HCT116 (cell line): Measurements from ENCODE around the gene RBM47. TPM values are rescaled to one million over a fixed set of nuclear protein-coding genes. Genes with fewer than 3 reads are reported as not detected.

Experiments used
- ATAC-seq: fragments of 200-7000 bp; cut with Tn5 transposase; 2 replicates; pipeline ENCODE4 v1.9.1; 2020; ENCODE audit warnings: mild to moderate bottlenecking, moderate library complexity
- BruUV-seq: library from RNA; stranded (reverse); fragments of 400-500 nt; replicated peaks from 2 replicates; lab custom pipeline; 2021; lab: Mats Ljungman, UMichigan
- CTCF ChIA-PET: fragments of 300-600 bp; sonication (Branson Sonifier 250); formaldehyde crosslinking; loops from one replicate; lab custom pipeline; 2021; ENCODE audit warnings: antibody characterized with exemption; lab: Charles Lee
- POLR2A ChIA-PET: fragments of 300-600, 350-600 bp; sonication (Branson Sonifier 250); formaldehyde crosslinking; loops from one replicate; lab custom pipeline; 2021; ENCODE audit warnings: antibody characterized with exemption; lab: Charles Lee
- RAD21 ChIA-PET, 2 experiments: fragments of 300-600 bp; sonication (Branson Sonifier 250); formaldehyde crosslinking; loops; one replicate each; lab custom pipeline; 2023; ENCODE audit warnings: low total read pairs in 2 of 2; ENCODE audit not compliant: uncharacterized antibody in 2 of 2, unreplicated experiment in 2 of 2, low non-redundant PET in 1 of 2; lab: Charles Lee
- DNase-seq: peaks from one replicate; pipeline ENCODE4 v3.0.0-alpha.2; 2010; ENCODE audit warnings: low read depth, low spot score
- H2AFZ ChIP-seq: fragments of 200-600 bp; shearing (Covaris generic), sonication (generic); 2 replicates; pipeline ENCODE4 v1.6.1; 2017; ENCODE audit warnings: low read depth, mixed run types, mixed read lengths, antibody characterized with exemption, low read length; ENCODE audit not compliant: poor library complexity, severe bottlenecking
- H3K27ac ChIP-seq: 2 replicates; pipeline ENCODE4 v1.5.1; 2012; ENCODE audit warnings: low read depth, low read length
- H3K27me3 ChIP-seq: fragments of 200-600 bp; sonication (generic); 2 replicates; pipeline ENCODE4 v1.6.1; 2016; ENCODE audit warnings: mixed run types, low read length, mixed read lengths; ENCODE audit not compliant: insufficient read depth
- H3K36me3 ChIP-seq, 2 experiments: fragments of 200-500 bp in 1 of 2; fragments of 200-600 bp in 1 of 2; sonication (Bioruptor generic) in 1 of 2; sonication (generic) in 1 of 2; 2 replicates each; pipeline versions ENCODE4 v1.5.1 to v1.6.1; 2014 to 2016; ENCODE audit warnings: low read length in 2 of 2, inconsistent platforms in 1 of 2, mixed read lengths in 1 of 2, mixed run types in 1 of 2; ENCODE audit not compliant: insufficient read depth in 2 of 2, control insufficient read depth in 1 of 2
- H3K4me1 ChIP-seq, 2 experiments: fragments of 200-600 bp in 1 of 2; sonication (generic) in 1 of 2; 2 replicates each; pipeline versions ENCODE4 v1.5.1 to v1.6.1; 2012 to 2017; ENCODE audit warnings: low read length in 2 of 2, inconsistent platforms in 1 of 2, mild to moderate bottlenecking in 1 of 2, mixed read lengths in 1 of 2, mixed run types in 1 of 2, moderate library complexity in 1 of 2; ENCODE audit not compliant: insufficient read depth in 2 of 2, control insufficient read depth in 1 of 2
- H3K4me2 ChIP-seq: fragments of 200-600 bp; sonication (generic); 2 replicates; pipeline ENCODE4 v1.6.1; 2017; ENCODE audit warnings: mixed run types, low read length, mixed read lengths
- H3K4me3 ChIP-seq, 2 experiments: fragments of 200-600 bp in 1 of 2; sonication (generic) in 1 of 2; replicated peaks in 1 of 2; 2 replicates each; pipeline ENCODE4 v1.5.1; 2011 to 2016; ENCODE audit warnings: low read length in 2 of 2, control low read depth in 1 of 2, low read depth in 1 of 2, mild to moderate bottlenecking in 1 of 2, mixed read lengths in 1 of 2, mixed run types in 1 of 2
- H3K79me2 ChIP-seq: fragments of 200-600 bp; sonication (generic); 2 replicates; pipeline ENCODE4 v1.6.1; 2017; ENCODE audit warnings: mild to moderate bottlenecking, mixed run types, low read length, moderate library complexity, mixed read lengths; ENCODE audit not compliant: insufficient read depth
- H3K9ac ChIP-seq: fragments of 200-600 bp; sonication (generic); 2 replicates; pipeline ENCODE4 v1.6.1; 2016; ENCODE audit warnings: low read length, mixed read lengths
- H3K9me2 ChIP-seq: fragments of 200-600 bp; sonication (generic), shearing (Covaris generic); 2 replicates; pipeline ENCODE4 v1.6.1; 2017; ENCODE audit warnings: mixed run types, mild to moderate bottlenecking, moderate library complexity; ENCODE audit not compliant: insufficient read depth
- H3K9me3 ChIP-seq, 2 experiments: fragments of 200-500 bp in 1 of 2; fragments of 200-600 bp in 1 of 2; sonication (Bioruptor generic) in 1 of 2; sonication (generic) in 1 of 2; 2 replicates each; pipeline ENCODE4 v1.6.1; 2014 to 2017; ENCODE audit warnings: low read length in 2 of 2, mixed read lengths in 2 of 2, inconsistent platforms in 1 of 2, low read depth in 1 of 2, mild to moderate bottlenecking in 1 of 2, mixed run types in 1 of 2, moderate library complexity in 1 of 2; ENCODE audit not compliant: control insufficient read depth in 1 of 2, insufficient read depth in 1 of 2
- H4K20me1 ChIP-seq: fragments of 200-600 bp; sonication (generic), shearing (Covaris generic); 2 replicates; pipeline ENCODE4 v1.6.1; 2017; ENCODE audit warnings: mixed run types, mild to moderate bottlenecking, moderate library complexity; ENCODE audit not compliant: insufficient read depth
- CEBPB ChIP-seq: IDR thresholded peaks from 2 replicates; pipeline ENCODE4 v1.6.1; 2012; ENCODE audit warnings: low read depth
- EGR1 ChIP-seq: IDR thresholded peaks from 2 replicates; pipeline ENCODE4 v1.6.1; 2012; ENCODE audit warnings: low read depth
- EZH2phosphoT487 ChIP-seq: fragments of 200-600 bp; IDR thresholded peaks from 2 replicates; pipeline ENCODE4 v1.6.1; 2018; ENCODE audit warnings: antibody characterized with exemption, borderline replicate concordance
- POLR2A ChIP-seq: IDR thresholded peaks from 2 replicates; pipeline ENCODE4 v1.7.0; 2011; ENCODE audit warnings: borderline replicate concordance; ENCODE audit not compliant: insufficient read depth, insufficient read length; ENCODE audit errors: extremely low read depth
- POLR2AphosphoS5 ChIP-seq: IDR thresholded peaks from 2 replicates; pipeline ENCODE4 v1.6.1; 2011; ENCODE audit warnings: mild to moderate bottlenecking, low read depth, low read length, moderate library complexity
- RAD21 ChIP-seq: IDR thresholded peaks from 2 replicates; pipeline ENCODE4 v1.6.1; 2012; ENCODE audit warnings: low read depth, mild to moderate bottlenecking
- SRF ChIP-seq: IDR thresholded peaks from 2 replicates; pipeline ENCODE4 v1.6.1; 2012; ENCODE audit warnings: low read depth
- ZBTB33 ChIP-seq: IDR thresholded peaks from 2 replicates; pipeline ENCODE4 v1.6.1; 2011; ENCODE audit warnings: mild to moderate bottlenecking, low read length, moderate library complexity; ENCODE audit not compliant: insufficient replicate concordance; ENCODE audit errors: extremely low read depth
- ZFX ChIP-seq: fragments of 450-650 bp; IDR thresholded peaks from 2 replicates; pipeline ENCODE4 v1.6.1; 2017
- ZNF274 ChIP-seq: fragments of 200-500 bp; sonication (Bioruptor generic); IDR thresholded peaks from 2 replicates; pipeline ENCODE4 v1.6.1; 2014; ENCODE audit warnings: mild to moderate bottlenecking, low read depth, low read length, inconsistent platforms
- intact Hi-C: fragments of 100-400 bp; cut with micrococcal nuclease; formaldehyde crosslinking; loops from 2 replicates; pipeline ENCODE4 v1.10.0; 2022
- total RNA-seq: library from RNA; stranded (reverse); gene quantifications from one replicate; pipeline ENCODE4 v1.2.1, GENCODE V29; 2021; ENCODE audit not compliant: unreplicated experiment
- TF ChIP-seq, protein P1 (sequence below), 3 experiments: fragments of 200-600 bp in 1 of 3; sonication (generic) in 1 of 3; IDR thresholded peaks in 2 of 3; conservative IDR thresholded peaks in 1 of 3; 2 replicates each; pipeline ENCODE4 v1.5.1; 2012 to 2017; ENCODE audit warnings: low read depth in 2 of 3, low read length in 2 of 3, antibody characterized with exemption in 1 of 3, borderline replicate concordance in 1 of 3, control low read depth in 1 of 3, mild to moderate bottlenecking in 1 of 3, mixed read lengths in 1 of 3, mixed run types in 1 of 3, moderate library complexity in 1 of 3; ENCODE audit not compliant: insufficient read depth in 1 of 3
- TF ChIP-seq, protein P2 (sequence below): IDR thresholded peaks from 2 replicates; pipeline ENCODE4 v1.6.1; 2012; ENCODE audit warnings: low read depth

Gene RBM47
- total RNA-seq, 1 experiment from 2014 or later: 22.2 TPM

DNA sequence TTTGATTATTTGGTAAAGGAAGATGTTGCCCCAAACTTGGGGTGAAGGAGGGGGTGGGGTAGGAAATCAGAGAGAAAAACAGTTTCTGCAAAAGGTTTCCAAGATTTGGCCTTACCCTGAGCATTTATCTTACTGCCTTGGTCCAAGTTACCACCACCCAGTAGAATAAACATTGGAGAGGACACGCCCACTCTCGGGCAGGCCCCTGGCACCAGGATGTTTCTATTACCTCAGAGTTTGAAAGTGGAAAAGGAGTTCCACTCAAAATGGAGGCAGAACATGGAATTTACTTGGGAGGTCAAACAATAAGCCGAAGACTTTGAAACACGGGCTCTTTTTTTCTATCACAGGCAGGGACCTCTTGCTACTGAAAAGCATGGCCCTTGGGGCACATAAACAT lies 180.8 kb downstream of the RBM47 start:
- no peaks in the 10 kb centered on the region for H3K36me3 ChIP-seq
- H3K4me1 ChIP-seq: no peaks in the 10 kb centered on the region
- no peak overlapping the region for H3K9ac ChIP-seq
- H3K9me2 ChIP-seq: no peaks in the 10 kb centered on the region
- ChIA-PET POLR2A (no interaction called here), RAD21 (no interaction called here), CTCF (no interaction called here)
- H3K9me3 ChIP-seq: no peaks in the 10 kb centered on the region
- H4K20me1 ChIP-seq: no peaks in the 10 kb centered on the region
- BruUV-seq: no TSS peak
- no peak overlapping the region for H3K4me2 ChIP-seq
- ATAC-seq (no peak), DNase-seq (no peak)
- no peak for TF ChIP-seq ZBTB33
- TF ChIP-seq CEBPB: no peak
- TF ChIP-seq ZFX: no peak
- no peak for TF ChIP-seq POLR2AphosphoS5
- TF ChIP-seq, protein P1, sequence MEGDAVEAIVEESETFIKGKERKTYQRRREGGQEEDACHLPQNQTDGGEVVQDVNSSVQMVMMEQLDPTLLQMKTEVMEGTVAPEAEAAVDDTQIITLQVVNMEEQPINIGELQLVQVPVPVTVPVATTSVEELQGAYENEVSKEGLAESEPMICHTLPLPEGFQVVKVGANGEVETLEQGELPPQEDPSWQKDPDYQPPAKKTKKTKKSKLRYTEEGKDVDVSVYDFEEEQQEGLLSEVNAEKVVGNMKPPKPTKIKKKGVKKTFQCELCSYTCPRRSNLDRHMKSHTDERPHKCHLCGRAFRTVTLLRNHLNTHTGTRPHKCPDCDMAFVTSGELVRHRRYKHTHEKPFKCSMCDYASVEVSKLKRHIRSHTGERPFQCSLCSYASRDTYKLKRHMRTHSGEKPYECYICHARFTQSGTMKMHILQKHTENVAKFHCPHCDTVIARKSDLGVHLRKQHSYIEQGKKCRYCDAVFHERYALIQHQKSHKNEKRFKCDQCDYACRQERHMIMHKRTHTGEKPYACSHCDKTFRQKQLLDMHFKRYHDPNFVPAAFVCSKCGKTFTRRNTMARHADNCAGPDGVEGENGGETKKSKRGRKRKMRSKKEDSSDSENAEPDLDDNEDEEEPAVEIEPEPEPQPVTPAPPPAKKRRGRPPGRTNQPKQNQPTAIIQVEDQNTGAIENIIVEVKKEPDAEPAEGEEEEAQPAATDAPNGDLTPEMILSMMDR (IDR thresholded peaks at IDR 0.05 in 2 of 3, conservative IDR thresholded peaks at IDR 0.05 in 1 of 3; ENCODE audit: borderline replicate concordance in 1 of 3, insufficient read depth in 1 of 3, low read depth in 2 of 3, low read length in 2 of 3): no peak
- no peak for TF ChIP-seq POLR2A
- TF ChIP-seq, protein P2, sequence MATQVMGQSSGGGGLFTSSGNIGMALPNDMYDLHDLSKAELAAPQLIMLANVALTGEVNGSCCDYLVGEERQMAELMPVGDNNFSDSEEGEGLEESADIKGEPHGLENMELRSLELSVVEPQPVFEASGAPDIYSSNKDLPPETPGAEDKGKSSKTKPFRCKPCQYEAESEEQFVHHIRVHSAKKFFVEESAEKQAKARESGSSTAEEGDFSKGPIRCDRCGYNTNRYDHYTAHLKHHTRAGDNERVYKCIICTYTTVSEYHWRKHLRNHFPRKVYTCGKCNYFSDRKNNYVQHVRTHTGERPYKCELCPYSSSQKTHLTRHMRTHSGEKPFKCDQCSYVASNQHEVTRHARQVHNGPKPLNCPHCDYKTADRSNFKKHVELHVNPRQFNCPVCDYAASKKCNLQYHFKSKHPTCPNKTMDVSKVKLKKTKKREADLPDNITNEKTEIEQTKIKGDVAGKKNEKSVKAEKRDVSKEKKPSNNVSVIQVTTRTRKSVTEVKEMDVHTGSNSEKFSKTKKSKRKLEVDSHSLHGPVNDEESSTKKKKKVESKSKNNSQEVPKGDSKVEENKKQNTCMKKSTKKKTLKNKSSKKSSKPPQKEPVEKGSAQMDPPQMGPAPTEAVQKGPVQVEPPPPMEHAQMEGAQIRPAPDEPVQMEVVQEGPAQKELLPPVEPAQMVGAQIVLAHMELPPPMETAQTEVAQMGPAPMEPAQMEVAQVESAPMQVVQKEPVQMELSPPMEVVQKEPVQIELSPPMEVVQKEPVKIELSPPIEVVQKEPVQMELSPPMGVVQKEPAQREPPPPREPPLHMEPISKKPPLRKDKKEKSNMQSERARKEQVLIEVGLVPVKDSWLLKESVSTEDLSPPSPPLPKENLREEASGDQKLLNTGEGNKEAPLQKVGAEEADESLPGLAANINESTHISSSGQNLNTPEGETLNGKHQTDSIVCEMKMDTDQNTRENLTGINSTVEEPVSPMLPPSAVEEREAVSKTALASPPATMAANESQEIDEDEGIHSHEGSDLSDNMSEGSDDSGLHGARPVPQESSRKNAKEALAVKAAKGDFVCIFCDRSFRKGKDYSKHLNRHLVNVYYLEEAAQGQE: no peak
- TF ChIP-seq EZH2phosphoT487: no peak
- no peak for TF ChIP-seq EGR1
- no peak for TF ChIP-seq RAD21
- no peak for TF ChIP-seq ZNF274
- no peak for TF ChIP-seq SRF
- H3K27ac ChIP-seq: no peak overlapping the region
- H3K79me2 ChIP-seq: no peaks in the 10 kb centered on the region
- no peak overlapping the region for H2AFZ ChIP-seq
- no peak overlapping the region for H3K4me3 ChIP-seq
- no peaks in the 10 kb centered on the region for H3K27me3 ChIP-seq
- intact Hi-C loops: no loop called here
